OCI-LY7 (cell line): ENCODE measurements around the gene AKAP17A.

Experiments
- EZH2phosphoT487 ChIP-seq: fragments of 200-600 bp; sonication (generic); IDR thresholded peaks from 2 replicates; pipeline ENCODE4 v1.6.1; 2018; ENCODE audit warnings: low read depth, borderline replicate concordance, mild to moderate bottlenecking, mixed run types, antibody characterized with exemption, low read length, moderate library complexity, mixed read lengths
- TF ChIP-seq, protein P1 (sequence below): fragments of 200-600 bp; sonication (generic); conservative IDR thresholded peaks from 2 replicates; pipeline ENCODE4 v1.5.1; 2014; ENCODE audit warnings: mild to moderate bottlenecking, antibody characterized with exemption, low read length, moderate library complexity, mixed read lengths

DNA sequence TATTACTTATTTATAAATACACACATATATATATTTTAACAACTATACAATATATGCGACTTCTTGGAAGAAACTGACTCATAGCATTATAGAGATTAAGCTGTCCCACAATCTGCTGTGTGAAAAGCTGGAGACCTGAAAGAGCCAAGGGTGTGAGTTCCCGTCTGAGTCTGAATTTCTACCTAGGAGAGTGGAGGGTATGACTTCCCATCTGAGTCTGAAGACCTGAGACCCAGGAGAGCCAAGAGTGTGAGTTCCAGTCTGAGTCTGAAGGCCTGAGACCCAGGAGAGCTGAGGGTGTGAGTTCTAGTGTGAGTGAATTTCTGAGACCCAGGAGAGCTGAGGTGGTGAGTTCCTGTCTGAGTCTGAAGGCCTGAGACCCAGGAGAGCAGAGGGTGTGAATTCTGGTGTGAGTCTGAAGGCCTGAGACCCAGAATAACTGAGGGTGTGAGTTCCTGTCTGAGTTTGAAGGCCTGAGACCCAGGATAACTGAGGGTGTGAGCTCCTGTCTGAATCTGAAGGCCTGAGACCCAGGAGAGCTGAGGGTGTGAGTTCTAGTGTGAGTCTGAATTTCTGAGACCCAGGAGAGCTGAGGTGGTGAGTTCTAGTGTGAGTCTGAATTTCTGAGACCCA lies 45.5 kb upstream of the AKAP17A start:
- TF ChIP-seq, protein P1, sequence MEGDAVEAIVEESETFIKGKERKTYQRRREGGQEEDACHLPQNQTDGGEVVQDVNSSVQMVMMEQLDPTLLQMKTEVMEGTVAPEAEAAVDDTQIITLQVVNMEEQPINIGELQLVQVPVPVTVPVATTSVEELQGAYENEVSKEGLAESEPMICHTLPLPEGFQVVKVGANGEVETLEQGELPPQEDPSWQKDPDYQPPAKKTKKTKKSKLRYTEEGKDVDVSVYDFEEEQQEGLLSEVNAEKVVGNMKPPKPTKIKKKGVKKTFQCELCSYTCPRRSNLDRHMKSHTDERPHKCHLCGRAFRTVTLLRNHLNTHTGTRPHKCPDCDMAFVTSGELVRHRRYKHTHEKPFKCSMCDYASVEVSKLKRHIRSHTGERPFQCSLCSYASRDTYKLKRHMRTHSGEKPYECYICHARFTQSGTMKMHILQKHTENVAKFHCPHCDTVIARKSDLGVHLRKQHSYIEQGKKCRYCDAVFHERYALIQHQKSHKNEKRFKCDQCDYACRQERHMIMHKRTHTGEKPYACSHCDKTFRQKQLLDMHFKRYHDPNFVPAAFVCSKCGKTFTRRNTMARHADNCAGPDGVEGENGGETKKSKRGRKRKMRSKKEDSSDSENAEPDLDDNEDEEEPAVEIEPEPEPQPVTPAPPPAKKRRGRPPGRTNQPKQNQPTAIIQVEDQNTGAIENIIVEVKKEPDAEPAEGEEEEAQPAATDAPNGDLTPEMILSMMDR = no peak
- TF ChIP-seq EZH2phosphoT487 = no peak
